Endodermal cell (in vitro differentiated cells): ENCODE results near the gene EFCAB6. TPM values are rescaled to one million over a fixed set of nuclear protein-coding genes. Genes with fewer than 3 reads are reported as not detected.

Experiments used
- DNase-seq: peaks from one replicate; pipeline ENCODE4 v3.0.0-alpha.2; 2017
- H3K27ac ChIP-seq: 2 replicates; pipeline ENCODE4 v1.5.1; 2013; ENCODE audit warnings: mild to moderate bottlenecking, low read depth, low read length, moderate library complexity
- H3K27me3 ChIP-seq: 2 replicates; pipeline ENCODE4 v1.6.1; 2013; ENCODE audit warnings: mild to moderate bottlenecking, low read length, moderate library complexity; ENCODE audit not compliant: insufficient read depth, control insufficient read depth, poor library complexity, severe bottlenecking
- H3K36me3 ChIP-seq: 2 replicates; pipeline ENCODE4 v1.7.0; 2013; ENCODE audit warnings: mild to moderate bottlenecking, low read length, moderate library complexity; ENCODE audit not compliant: control insufficient read depth, insufficient read depth
- H3K4me1 ChIP-seq: one replicate; pipeline ENCODE4 v1.7.0; 2013; ENCODE audit warnings: low read length; ENCODE audit not compliant: control insufficient read depth, insufficient read depth
- H3K4me3 ChIP-seq: 2 replicates; pipeline ENCODE4 v1.5.1; 2013; ENCODE audit warnings: mild to moderate bottlenecking, low read length, moderate library complexity
- H3K9ac ChIP-seq: 2 replicates; pipeline ENCODE4 v1.6.1; 2013; ENCODE audit warnings: mild to moderate bottlenecking, low read length, moderate library complexity; ENCODE audit not compliant: poor library complexity, severe bottlenecking; ENCODE audit errors: extremely low read depth
- H3K9me3 ChIP-seq: 2 replicates; pipeline ENCODE4 v1.6.1; 2013; ENCODE audit warnings: mild to moderate bottlenecking, low read length, moderate library complexity; ENCODE audit not compliant: control insufficient read depth
- H3K27ac Mint-ChIP-seq: 2 replicates; pipeline ENCODE4 v1.8.0; 2020; ENCODE audit warnings: mixed read lengths
- H3K27me3 Mint-ChIP-seq: 2 replicates; pipeline ENCODE4 v1.8.0; 2021; ENCODE audit warnings: mild to moderate bottlenecking, mixed read lengths; ENCODE audit not compliant: insufficient read depth
- H3K36me3 Mint-ChIP-seq: 2 replicates; pipeline ENCODE4 v1.8.0; 2020; ENCODE audit warnings: low read depth, mixed read lengths
- H3K4me1 Mint-ChIP-seq: 2 replicates; pipeline ENCODE4 v1.8.0; 2020; ENCODE audit warnings: mixed read lengths
- H3K4me3 Mint-ChIP-seq: 2 replicates; pipeline ENCODE4 v1.8.0; 2020; ENCODE audit warnings: mild to moderate bottlenecking, moderate library complexity, mixed read lengths
- H3K9me3 Mint-ChIP-seq: 2 replicates; pipeline ENCODE4 v1.8.0; 2020; ENCODE audit warnings: mild to moderate bottlenecking, mixed read lengths
- CTCF ChIP-seq: fragments of 200-600 bp; sonication (generic); conservative IDR thresholded peaks from 2 replicates; pipeline ENCODE4 v1.5.0; 2021; ENCODE audit warnings: antibody characterized with exemption, mild to moderate bottlenecking
- WGBS, 2 experiments: methylation state at CpG; one replicate each; pipeline versions ENCODE4 v1.1.5 to v1.1.7; 2013; ENCODE audit warnings: missing lambda C conversion rate in 2 of 2, mixed read lengths in 1 of 2; ENCODE audit not compliant: insufficient coverage in 1 of 2, insufficient read length in 1 of 2; 5-methylcytosine and 5-hydroxymethylcytosine counted together
- total RNA-seq, 2 donors: library from RNA; stranded (reverse); fragmentation: NEBNext Ultra II Directional in 1 of 2; extraction: Animal tissue kit (Norgen Biotek cat#: 25700) in 1 of 2; gene quantifications; 2 replicates in 1 of 2; 3 replicates in 1 of 2; pipeline ENCODE4 v1.2.1, GENCODE V29; 2021

EFCAB6 gene
- total RNA-seq, 2 donors from 2014 or later, result 1.8 to 2.0 TPM

- 86% methylated on average over 2 of the region's 2 CpGs; no CpG with 5 or more reads in 1 of the 2 experiments for WGBS, 2 experiments
- TF ChIP-seq CTCF, result no peak
- peaks cover 26% of the 10 kb centered on the region for H3K9me3 ChIP-seq
- H3K27ac ChIP-seq, result no peak overlapping the region
- no peak overlapping the region for H3K27ac Mint-ChIP-seq
- no peaks in the 10 kb centered on the region for H3K4me1 ChIP-seq
- no peak for DNase-seq
- H3K4me3 Mint-ChIP-seq, result no peak overlapping the region
- no peak overlapping the region for H3K4me3 ChIP-seq
- H3K9me3 Mint-ChIP-seq, result peaks cover 24% of the 10 kb centered on the region
- H3K4me1 Mint-ChIP-seq, result no peaks in the 10 kb centered on the region
- H3K36me3 Mint-ChIP-seq, result peaks cover 5% of the 10 kb centered on the region
- H3K27me3 Mint-ChIP-seq, result no peaks in the 10 kb centered on the region
- H3K36me3 ChIP-seq, result no peaks in the 10 kb centered on the region
- no peak overlapping the region for H3K9ac ChIP-seq
- H3K27me3 ChIP-seq, result no peaks in the 10 kb centered on the region
Observed at GRCh38 chr22:43704051-43704450, 108.1 kb downstream of the EFCAB6 start.

- Histone ChIP-seq H3K4me1 (no peaks in the 10 kb centered on the region), H3K9ac (no peak overlapping the region), H3K27me3 (no peaks in the 10 kb centered on the region), H3K27ac (no peak overlapping the region), H3K4me3 (no peak overlapping the region), H3K9me3 (peaks cover 8% of the 10 kb centered on the region), H3K36me3 (no peaks in the 10 kb centered on the region)
- H3K27me3 Mint-ChIP-seq, result no peaks in the 10 kb centered on the region
- H3K4me1 Mint-ChIP-seq, result no peaks in the 10 kb centered on the region
- H3K36me3 Mint-ChIP-seq, result no peaks in the 10 kb centered on the region
- no peak for DNase-seq
- no peak for TF ChIP-seq CTCF
- H3K9me3 Mint-ChIP-seq, result peaks cover 5% of the 10 kb centered on the region
- WGBS, 2 experiments, result 89% methylated on average over 1 of the region's 1 CpG; no CpG with 5 or more reads in 1 of the 2 experiments
- no peak overlapping the region for H3K4me3 Mint-ChIP-seq
- H3K27ac Mint-ChIP-seq, result no peak overlapping the region
Observed at GRCh38 chr22:43698403-43698802, 113.7 kb downstream of the EFCAB6 start.

- 86 to 91% methylated on average over 2 to 3 of the region's 3 CpGs for WGBS, 2 experiments
- H3K4me3 Mint-ChIP-seq, result no peak overlapping the region
- Histone ChIP-seq H3K9me3 (peaks cover 3% of the 10 kb centered on the region), H3K27me3 (no peaks in the 10 kb centered on the region), H3K9ac (no peak overlapping the region), H3K4me3 (no peak overlapping the region), H3K36me3 (no peaks in the 10 kb centered on the region), H3K27ac (no peak overlapping the region), H3K4me1 (no peaks in the 10 kb centered on the region)
- H3K36me3 Mint-ChIP-seq, result no peaks in the 10 kb centered on the region
- TF ChIP-seq CTCF, result no peak
- no peak overlapping the region for H3K27ac Mint-ChIP-seq
- no peaks in the 10 kb centered on the region for H3K4me1 Mint-ChIP-seq
- H3K27me3 Mint-ChIP-seq, result no peaks in the 10 kb centered on the region
- no peaks in the 10 kb centered on the region for H3K9me3 Mint-ChIP-seq
- no peak for DNase-seq
Observed at GRCh38 chr22:43697894-43698293, 114.2 kb downstream of the EFCAB6 start.
